ENCODE data around the gene CAB39.
"Not testable (repeated sequence)": the region's sequence is repeated elsewhere in the genome, so short reads cannot be mapped to it uniquely, and the experiment has no call there.

CAB39 gene

DNA sequence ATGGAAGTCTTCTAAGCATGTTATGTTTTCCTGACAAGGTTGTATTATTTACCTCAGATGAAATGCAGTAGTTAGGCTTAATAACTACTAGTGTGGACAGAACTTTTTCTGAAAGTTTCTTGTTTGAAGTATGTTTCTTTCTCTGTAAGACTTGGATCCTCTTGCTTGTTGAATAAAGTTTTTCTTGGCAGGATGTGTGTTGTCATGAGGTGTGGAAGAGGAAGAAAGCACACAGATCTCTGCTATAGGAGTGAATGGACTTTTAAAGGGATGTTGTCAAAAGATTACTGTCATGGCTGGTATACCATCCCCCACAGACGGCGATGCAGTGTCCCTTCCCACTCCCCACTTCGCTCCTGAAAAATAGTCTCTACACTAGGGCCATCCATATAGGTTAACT is 2.6 kb downstream of the CAB39 start:
- peak; percentile 16 for DNase-seq

DNA sequence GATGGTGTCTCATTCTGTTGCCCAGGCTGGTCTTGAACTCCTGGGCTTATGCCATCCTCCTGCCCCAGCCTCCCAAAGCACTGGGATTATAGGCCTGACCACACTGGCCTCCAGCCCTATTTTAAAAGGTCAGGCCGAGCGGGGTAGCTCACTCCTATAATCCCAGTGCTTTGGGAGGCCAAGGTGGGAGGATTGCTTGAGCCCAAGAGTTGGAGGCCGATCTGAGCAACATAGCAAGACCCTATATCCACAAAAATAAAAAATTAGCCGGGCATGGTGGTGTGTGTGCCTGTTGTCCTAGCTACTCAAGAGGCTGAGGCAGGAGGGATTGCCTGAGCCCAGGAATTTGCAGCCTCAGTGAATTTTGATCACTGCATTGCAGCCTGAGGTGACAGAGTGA is 3.9 kb downstream of the CAB39 start:
- no peak for DNase-seq

DNA sequence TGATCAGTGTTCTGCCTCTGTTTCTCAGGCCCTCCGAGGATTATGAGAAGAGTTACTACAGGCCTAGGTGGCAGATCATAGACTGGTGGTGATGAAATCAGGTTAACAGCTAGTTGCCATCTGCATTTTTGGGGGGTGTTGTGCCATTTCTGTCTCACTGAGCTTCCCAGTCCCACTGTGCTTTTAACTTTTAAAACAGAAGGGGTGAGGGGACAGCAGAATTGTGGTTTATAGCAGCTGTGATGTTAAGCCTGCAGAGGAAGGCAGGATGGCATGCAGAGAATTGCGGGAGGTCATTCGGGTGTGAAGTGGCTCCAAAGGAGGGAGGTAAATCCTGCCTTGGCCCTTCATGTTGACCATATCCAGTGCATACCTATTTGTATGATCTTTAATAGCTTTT is 5.0 kb downstream of the CAB39 start:
- no peak for DNase-seq

DNA sequence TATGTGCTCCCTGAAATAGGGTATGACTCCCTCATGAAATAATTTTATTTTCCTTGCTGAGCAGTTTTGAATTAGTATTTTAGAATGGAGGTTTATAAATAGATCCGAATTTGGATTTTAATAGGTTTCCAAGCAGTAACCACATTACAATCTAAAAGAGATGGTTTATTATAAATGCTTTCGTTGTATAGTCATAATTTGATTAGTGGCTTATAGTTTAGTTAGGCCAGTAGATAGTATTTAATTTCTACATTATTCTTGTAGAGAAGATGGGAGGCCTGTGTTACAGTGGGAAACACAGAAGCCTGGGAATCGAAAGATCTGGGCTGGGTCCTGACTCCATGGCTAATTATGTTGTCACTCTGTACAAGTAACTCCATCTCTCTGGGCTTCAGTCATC is 6.7 kb downstream of the CAB39 start:
- DNase-seq: no peak

DNA sequence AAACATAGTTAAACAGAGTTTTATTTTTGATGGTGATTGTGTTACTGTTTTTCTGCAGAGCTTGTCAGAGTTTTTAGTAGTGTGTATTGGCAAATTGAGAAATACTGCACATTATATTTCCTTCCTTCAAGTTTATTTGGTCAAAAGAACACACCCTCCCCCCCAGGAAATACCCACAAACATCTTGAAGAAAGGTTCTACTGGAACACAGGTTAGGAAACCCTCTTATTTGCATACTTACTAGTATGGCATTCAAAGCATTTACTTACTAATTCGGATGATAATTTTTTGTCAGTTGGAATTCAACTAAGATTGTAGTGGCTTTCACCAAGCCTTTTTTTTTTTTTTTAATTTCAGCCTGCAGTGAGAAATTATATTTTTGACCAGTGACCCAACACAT is 9.1 kb downstream of the CAB39 start:
- DNase-seq: peak; percentile 31

DNA sequence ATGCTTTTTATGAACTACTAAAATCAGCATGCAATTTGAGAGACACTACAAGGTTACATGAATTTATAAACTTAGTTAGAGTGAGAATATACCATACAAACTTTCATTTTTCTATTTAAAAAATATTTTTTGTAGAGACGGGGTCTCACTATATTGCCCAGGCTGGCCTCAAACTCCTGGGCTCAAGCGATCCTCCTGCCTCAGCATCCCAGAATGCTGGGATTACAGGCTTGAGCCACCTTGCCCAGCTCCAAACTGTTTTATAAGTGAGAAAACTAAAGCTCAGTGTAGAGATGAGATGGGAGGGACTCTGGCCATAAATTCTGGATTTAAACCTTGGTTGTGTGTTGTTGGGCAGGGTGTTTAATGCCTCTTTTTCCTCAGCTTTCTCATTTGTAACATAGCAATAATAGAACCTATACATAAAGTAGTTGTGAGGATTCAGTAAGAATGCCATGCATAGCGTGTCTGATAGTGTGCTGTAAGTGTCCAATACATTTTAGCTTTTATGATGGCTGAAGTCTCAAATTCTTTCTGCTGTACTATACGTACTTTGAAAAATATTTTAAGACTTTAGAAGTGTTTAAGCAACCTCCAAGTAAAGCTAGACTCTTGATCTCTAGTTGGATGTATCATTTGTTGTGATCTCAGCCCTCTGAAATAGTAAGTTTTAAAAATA is 9.7 kb downstream of the CAB39 start:
- DNase-seq: no peak

DNA sequence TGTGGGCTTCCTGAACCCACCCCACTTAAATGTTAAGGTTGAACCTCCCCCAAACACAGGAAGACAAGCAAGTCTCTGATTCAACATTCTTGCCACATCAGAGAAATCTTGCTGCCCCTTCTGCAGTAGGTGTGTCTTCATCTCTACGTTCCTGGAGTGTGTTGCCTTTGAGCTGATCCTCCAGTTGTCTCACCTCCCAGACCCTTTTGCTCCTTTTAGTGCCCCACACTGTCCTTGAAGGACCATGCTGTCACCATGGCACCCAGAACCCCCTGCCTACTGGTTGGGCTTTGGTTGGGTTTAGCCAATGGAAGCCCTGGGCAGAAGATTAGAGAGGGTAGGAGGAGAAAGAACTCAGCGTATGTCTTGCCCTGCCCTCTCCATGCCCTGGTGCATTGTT is 10.7 kb downstream of the CAB39 start:
- DNase-seq: no peak

DNA sequence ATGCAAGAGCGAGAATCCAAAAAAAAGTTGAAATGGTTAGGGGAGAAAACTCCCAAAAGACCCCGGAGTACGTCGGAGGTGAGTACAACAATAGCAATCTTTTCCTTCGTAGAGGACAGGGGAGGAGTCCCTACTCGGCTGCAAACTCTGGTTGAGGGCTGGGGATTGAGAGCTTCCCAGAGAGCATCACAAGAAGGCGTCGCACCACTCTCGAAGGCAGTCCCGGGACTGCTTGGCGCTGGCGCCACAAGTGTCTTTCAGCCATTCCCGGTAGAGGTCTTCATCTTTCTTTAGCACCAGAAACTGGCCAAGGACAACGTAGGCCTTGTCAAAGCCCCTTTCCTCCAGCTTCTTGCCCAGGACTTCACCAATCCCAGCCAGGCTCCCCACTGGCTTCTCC is 12.3 kb downstream of the CAB39 start:
- DNase-seq: not testable (repeated sequence)

DNA sequence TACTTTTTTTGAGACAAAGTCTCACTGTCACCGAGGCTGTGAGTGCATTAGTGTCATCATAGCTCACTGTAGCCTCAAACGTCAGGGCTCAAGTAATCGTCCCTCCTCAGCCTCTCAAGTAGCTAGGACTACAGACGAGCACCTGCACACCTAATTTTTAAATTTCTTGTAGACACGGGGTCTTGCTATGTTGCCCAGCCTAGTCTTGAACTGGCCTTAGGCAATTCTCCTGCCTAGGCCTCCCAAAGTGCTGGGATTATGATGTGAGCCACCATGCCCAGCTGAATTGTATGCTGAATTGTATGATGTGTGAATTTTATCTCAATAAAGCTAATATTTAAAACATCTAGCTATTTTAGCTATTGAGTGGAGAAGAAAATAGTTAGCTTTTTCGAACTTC is 18.9 kb downstream of the CAB39 start:
- no peak for DNase-seq

DNA sequence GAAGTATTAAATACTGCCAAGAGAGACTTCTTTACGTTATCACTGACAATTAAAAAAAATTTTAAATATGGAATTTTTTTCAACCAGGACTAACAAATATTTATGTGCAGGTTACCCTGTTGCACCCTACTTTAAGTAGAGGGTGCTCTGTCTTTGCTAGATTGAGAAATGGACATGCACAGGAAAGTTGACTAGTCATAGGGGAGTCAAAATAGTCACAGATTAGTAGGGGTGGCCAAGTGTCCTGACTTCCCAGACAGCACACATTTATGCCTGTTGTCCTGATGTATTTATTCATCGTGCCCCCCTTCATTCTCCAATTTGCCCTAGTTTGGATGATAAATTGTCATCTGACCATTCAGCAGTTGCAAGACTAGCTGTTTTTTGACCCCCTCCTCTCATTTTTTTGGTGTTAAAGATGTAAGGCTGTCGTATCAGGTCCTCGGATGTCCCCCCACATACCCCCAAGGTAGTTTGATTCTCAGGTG is 20.3 kb downstream of the CAB39 start:
- no peak for DNase-seq

DNA sequence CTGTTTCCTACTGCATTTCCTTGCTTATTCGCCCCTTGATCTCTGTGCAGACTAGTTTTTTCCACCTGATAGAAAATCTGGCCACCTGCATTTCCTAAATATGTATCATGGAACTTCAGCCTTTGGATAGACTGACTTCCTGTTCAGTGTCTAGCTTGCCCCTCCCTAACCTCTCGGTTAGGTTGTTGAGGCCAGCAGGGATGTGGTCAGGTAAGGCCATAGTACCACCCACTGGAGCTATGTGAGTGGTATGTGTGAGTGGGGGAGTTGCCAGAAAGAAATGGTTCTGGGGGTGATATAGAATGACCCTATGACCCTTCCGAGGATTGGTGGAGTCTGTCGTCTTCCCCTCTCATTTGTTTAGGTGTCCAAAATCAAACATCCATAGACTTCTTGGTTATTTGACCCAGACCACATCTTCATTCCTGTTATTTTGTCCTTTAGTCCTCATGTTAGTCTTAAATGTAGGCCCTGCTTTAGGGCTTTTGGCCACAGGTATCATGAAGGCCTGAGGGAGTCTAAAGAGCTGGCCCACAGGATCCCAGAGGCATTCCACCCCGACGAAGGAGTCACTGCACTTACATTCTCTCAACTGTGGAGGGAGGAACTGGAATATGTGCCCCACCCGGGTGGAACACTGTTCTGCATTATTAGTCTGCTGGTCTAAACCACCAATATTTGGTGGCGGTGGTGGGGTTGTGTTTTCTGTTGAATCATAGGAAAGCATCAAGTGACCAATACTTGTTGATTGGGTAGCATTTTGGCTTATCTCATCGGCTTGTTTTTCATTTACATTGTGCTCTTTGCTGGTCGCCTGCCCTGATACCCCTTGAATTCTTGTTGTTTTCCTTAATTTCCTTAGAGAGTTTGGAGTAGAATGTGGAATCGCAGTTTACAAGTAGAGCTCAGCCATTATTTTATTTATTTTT is 21.9 kb downstream of the CAB39 start:
- no peak for DNase-seq

DNA sequence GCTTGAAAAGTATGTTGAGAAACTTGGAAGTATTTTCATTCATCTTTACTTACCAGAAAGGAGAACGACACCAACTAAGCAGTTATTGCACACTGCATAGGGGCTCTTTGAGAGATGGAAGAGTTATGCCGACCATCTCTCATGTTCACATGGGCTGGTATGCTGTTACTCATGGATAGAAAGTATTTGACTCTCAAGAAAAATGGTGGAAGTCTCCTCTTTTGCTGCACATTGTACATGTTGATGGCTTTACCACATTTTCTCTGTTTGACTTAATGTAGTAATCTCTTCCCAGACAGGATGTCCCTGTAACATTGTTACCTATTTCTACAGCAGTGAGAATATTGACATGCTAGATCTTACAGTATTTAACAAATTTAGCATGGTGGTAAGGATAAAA is 23.2 kb downstream of the CAB39 start:
- DNase-seq: no peak

DNA sequence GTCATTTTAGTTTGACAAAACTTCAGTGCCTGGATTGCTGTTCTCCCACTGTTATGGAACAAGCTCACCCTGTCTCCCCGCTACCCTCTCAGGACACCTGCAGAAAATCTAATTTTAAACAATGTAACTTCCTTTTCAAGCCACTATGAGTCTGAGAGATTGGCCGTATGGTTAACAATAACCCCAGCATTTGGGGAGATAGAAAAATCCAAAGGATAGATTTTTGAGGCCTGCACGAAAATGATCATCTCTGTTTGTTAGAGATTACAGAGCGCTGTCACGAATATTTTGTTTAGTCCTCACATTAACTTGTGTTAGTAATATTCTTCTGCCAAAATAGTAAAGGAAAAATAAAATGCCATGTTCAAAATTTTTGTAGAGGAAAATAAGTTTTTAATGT is 24.7 kb downstream of the CAB39 start:
- no peak for DNase-seq

DNA sequence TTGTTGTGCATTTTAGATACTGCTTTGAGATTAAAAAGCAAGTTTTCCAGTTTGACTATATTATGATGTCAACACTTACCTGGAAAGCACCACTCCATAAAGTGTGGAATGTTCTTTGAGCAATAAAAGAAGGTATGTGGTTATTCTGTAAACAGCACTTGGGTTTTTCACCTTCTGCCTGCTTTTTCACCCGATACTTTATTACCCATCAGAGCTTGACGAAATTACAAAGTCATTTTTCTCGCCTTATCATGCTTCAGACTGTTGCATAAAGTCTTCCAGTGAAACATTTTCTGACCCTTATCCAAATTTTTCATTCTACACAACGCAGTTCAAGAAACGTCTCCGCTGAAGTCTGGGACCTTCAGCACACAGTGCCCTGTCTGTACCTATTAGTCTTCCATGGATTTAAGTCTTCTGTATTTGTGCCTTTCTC is 25.2 kb downstream of the CAB39 start:
- DNase-seq: no peak

DNA sequence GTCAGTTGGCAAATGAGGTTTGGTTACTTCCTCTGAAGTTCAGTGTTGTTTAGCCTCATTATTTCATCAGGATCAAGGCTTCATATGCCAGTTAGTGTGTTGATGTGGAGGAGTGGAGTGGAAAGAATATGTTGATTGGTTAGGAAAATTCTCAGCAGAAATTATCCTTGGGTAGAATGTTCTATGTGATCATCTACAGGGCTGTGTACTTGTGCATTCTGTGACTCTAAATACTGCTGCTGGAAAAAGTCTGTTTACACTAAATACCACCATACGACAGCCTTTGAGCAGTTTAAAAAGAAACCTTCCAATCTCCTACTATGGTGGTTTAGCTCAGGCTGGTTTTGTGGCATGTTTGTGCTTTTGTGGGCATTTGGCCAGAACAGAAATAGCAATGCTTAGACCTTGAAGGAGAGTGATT is 25.8 kb downstream of the CAB39 start:
- peak; percentile 24 for DNase-seq

DNA sequence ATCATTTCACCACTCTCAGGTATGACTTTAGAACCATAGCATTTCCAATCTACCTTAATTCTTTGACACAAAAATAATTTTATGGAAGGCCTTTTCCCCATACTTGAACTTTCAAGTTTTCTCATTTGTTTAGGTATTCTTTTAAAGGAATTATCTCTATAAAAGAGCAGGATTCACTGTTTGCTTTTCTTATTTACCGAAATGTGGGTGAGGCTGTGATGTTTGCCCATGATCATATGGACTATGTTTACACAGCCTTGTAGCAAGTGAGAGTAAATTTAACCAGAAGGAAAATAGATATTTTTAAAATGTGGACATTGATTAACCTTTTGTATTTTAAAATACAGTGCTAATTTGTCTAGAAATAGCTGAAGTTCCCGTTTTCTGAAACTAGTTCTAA is 26.3 kb downstream of the CAB39 start:
- no peak for DNase-seq

DNA sequence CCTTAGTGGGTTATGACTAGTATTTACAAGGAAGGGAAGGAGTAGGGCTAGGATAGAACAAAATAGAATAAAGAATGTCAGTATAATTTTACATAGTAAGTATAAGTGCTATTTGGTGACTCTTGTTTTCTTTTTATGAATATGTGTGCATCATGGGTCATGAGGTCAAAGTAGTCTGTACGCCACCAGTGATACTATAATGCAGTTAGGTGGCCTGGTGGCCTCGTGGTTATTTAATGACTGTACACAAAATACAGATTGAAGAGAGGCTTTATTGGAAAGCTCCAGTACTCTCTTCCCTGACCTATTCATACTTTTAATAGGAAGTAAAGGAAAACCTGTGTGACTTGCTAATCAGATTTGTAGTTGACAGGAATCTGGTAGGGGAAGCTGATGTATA is 27.3 kb downstream of the CAB39 start:
- DNase-seq: no peak

DNA sequence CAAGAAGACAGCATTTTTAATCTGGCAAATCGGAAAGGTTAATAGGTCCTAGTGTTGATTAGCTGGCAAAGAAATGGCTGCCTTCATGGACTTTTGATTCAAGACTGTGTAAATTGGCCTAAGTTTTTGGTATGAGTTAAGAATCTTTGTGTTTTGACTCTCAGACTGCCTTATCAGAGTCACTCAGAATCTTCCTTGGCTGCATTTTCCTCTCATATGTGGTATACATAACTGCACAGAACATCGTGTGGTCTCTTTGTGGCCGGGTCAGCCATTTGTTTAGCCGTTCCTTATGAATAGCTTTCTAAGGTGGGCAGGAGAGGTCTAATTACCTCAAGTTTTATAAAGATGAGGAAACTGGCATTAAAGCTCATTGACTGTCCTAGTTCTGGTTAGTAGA is 30.1 kb downstream of the CAB39 start:
- no peak for DNase-seq

DNA sequence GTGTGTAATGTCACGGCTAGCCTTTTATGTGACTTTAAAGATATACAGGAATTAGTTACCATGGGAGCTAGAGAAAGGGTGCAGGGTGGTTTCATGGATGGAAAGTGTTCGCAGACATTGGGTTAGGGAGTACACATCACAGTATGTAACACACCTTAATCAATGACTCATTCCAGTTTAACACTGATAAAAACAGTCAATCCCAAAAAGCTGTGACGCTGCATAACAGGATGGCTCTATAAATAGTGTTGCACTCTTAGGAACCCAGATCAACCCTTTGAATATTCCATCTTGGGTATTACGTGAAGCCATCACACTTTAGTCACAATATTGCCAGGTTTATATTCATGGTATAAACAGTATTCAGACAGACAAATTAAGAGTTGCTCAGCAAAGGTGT is 33.6 kb downstream of the CAB39 start:
- no peak for DNase-seq

DNA sequence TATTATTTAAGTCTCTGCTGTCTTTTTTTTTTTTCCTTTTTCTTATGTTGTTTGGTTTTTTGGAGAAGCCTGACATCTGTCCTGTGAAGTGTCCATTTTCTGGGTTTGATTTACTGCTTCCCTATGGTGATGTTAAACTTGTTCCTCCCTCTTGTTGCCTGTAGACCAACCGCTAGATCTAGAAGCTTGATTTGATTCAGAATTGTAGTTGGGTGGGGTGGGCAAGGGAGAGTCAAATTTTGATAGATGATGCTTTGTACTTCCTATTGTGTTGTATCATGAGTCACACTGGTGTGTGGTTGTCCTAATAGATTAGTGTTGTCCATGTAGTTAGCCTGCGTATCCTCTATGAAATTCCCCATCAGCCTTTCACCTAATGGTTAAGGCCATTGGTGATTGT is 35.4 kb downstream of the CAB39 start:
- no peak for DNase-seq

DNA sequence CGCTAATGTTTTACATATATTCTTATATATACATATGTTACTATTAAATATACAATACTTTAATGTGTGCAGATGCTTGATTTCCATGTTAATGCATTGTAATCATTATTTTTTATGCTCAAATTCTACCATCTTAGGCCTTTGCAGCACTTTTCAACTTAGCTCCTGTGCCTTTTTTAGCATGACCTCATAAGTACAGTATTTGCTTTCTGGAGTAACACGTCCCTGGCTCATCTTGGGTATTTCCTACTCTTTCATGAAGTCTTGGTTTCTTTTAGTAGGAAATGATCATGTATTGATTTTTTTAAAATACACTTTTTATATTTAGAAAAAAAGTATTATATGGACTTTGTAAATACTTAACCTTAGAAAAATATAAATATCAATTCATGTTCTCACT is 36.5 kb downstream of the CAB39 start:
- DNase-seq: no peak

DNA sequence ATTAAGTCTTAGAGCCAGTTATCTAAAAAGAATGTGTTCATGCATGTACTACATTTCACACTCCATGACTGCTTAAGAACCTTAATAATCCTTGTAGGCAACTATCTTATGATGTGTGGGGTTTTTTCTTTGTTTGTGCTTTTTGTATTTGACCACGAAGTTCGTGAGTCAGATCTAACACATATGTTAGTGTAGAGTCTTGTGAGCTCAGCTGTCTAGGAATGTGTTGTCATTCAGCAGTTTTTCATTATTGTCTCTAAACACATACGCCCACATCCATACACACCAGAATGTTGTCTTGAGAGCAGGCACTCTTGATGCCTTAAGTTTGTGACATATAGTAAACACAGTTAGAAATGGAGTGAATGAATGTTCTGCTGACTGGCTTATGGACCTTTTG is 38.4 kb downstream of the CAB39 start:
- DNase-seq: peak; percentile 75

DNA sequence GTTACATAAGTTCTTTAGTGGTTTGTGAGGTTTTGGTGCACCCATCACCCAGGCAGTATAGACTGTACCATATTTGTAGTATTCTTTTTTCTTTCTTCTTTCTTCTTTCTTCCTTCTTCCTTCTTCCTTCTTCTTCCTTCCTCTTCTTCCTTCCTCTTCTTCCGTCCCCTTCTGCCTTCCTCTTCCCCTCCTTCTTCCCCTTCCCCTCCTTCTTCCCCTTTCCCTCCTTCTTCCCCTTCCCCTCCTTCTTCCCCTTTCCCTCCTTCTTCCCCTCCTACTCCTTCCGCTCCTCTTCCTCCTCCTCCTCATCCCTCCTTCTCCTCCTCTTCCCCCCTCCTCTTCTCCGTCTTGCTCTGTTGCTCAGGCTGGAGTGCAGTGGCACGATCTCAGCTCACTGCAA is 41.6 kb downstream of the CAB39 start:
- no peak for DNase-seq

DNA sequence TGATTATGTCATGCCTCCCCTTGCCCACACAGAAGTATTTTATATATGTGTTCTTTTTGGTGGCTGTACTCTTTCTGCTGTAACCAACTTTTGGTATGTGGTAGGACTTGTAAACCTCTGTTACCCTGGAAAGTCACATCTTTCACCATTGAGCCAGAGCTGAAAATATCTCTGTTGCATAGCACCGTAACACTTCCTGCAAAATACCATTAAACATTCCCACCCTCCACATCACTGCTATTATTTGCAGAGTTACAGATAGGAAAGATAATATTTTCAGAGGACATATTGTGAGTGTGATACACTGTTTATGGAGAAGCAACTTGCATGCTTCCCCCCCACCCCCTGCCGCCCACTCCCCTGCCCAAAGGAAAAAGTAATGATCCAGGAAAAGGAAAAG is 44.8 kb downstream of the CAB39 start:
- peak; percentile 62 for DNase-seq
